K562 treated with DMSO at 1 percent for 12 hours (cell line): Measurements from ENCODE around the gene FNIP2. TPM values are rescaled to one million over a fixed set of nuclear protein-coding genes. Genes with fewer than 3 reads are reported as not detected.

Experiments
- total RNA-seq: library from RNA; unstranded; fragments of 300-600 nt; gene quantifications from 2 replicates; pipeline ENCODE4 v1.2.3, GENCODE V29; 2022; ENCODE audit not compliant: insufficient read depth

The FNIP2 gene
- total RNA-seq = 2.2 and 15.1 TPM in 2 replicates

GRCh38 chr4:158768555-158769174 is at the start of gene FNIP2:
Gene FNIP2 (plus strand): TSS chr4:158769026. CDS start chr4:158769213, 187 bp downstream.

GRCh38 chr4:158722917-158723793 is 45.7 kb upstream of the FNIP2 start, which contains the start of gene PPID:
Gene PPID (minus strand): TSS chr4:158723396. CDS start chr4:158723288, 108 bp downstream.

Other genes starting within 250 kb of the FNIP2 start
- gene RXFP1, start 247.1 kb upstream of the FNIP2 start, total RNA-seq = 0.21 TPM in 1 of 2 replicates, not detected in the other
- 4.9 and 13.0 TPM in 2 replicates for gene C4orf46, start 97.1 kb upstream of the FNIP2 start, total RNA-seq
- 21.8 and 29.9 TPM in 2 replicates for gene ETFDH, start 96.7 kb upstream of the FNIP2 start, total RNA-seq
- 26.9 and 42.4 TPM in 2 replicates for gene PPID, start 45.6 kb upstream of the FNIP2 start, total RNA-seq